Muscle of back (tissue), 11 donors: ENCODE measurements around the gene KSR1. TPM values are rescaled to one million over a fixed set of nuclear protein-coding genes. Genes with fewer than 3 reads are reported as not detected.

ENCODE experiments used
- DNase-seq, 3 donors: peaks; one replicate each; pipeline versions ENCODE4 v3.0.0 to v3.0.0-alpha.2; 2013
- polyA plus RNA-seq, 10 donors: library from polyadenylated mRNA; unstranded; fragments of 120-200 nt; gene quantifications; one replicate each; pipeline ENCODE4 v1.2.1, GENCODE V29; 2013; ENCODE audit not compliant: insufficient read length in 10 of 10

KSR1 gene
- polyA plus RNA-seq, 10 donors = 56.1 to 93.2 (median 75.6) TPM

DNA sequence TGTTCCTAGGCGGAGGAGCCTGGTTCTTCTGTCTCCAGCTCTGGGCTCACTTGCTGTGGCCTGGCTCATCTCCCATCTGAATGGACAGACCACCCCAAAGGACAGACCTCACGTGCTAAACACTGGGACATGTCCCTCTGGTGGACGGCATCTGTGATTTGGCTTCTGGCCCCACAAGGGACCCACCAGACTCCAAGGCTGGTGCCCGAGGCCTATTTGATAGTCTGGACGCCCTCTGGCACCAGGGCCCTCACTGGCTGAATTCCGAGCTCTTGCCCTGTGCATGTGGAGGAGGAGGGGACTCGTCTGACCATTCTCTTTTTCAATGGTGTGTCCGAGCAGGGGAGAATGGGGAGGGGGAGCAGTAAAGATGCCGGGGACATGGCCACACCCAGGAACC, 112.0 kb downstream of the KSR1 start:
- DNase-seq = no peak

DNA sequence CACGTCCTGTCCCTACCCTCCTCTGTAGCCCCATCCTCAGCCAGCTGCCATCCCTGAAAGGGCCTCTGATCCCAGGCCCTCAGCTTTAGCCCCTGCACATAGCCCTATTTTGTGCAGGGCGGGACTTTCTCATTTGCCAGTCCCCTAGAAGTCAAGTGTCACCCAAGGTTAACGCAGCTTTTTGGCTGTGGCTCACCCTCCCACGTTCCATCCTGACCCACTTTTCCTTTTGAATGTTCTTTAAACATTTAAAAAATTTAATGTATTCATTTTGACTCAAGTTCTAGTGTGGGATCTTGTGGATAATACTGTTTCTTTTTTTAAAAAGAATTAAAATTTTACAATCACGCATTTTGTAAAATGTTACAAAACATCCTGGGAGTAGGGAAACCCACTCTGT, 112.6 kb downstream of the KSR1 start:
- DNase-seq = no peak

DNA sequence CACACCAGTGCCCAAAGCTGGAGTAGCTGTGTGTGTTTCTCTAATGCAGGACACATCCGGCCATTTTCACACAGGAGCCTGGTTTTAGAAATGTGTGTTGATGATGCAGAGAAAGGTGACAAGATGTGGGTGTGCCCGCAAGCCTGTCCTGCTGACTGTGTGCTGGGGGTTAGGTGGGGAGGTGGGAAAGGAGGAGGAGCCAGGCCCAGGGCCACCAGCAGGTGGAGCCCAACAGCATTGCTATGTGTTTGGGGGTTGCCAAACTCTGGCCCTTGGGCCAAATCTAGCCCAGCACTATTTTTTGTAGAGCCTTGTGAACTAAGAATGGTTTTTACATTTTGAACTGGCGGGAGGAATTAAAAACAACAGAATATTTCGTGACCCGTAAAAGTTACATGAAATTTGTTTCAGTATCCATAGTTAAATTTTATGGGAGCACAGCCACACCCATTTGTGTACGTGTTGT, 113.0 kb downstream of the KSR1 start:
- no peak for DNase-seq

DNA sequence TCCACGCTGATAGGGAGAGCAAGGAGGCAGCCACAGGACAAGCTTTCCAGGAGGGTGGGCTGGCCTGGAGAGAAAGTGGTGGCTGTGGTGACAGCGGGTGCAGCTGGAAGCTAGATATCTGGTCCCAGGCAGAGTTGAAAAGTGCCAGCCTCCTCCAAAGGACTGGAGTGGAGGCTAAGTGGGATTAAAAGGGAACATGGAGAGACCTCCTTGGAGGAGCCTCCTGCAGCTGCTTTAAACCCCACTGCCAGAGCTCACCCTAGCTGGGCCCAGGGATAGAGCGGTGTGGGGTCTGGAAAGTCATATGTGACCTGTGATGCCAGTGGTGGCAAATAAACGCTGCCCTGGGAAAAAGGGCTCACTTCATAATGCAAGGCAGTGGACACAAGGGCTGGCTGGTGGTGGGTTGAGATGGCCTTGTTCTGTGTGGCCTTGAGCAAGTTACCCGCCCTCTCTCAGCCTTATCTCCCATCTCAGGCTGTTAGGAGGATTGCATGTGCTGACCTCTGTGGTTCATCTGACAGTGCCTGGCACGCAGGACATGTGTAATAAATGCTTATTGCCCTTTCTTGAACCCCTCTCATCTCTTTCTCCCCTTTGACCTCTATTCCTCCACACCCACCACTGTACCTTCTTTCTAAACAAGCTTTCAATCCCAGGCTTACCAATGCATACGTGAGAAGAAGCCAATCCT, 113.8 kb downstream of the KSR1 start:
- no peak for DNase-seq

DNA sequence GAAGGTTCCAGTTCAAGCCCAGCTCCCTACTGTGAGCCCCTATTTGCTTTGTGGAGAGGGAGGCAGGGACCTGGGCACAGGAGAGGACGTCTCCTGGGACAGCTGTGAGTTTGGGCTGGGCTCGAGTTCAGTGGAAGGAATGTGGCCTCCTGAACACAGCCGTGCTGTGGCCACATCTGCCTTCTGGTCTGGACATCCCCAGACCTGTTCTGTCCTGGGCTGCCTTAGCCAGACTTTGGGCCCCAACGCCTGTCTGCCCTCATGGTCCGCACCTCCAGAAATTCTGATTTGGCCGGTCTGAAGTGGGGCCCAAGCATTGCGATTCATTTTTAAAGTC, 114.3 kb downstream of the KSR1 start:
- DNase-seq = no peak

DNA sequence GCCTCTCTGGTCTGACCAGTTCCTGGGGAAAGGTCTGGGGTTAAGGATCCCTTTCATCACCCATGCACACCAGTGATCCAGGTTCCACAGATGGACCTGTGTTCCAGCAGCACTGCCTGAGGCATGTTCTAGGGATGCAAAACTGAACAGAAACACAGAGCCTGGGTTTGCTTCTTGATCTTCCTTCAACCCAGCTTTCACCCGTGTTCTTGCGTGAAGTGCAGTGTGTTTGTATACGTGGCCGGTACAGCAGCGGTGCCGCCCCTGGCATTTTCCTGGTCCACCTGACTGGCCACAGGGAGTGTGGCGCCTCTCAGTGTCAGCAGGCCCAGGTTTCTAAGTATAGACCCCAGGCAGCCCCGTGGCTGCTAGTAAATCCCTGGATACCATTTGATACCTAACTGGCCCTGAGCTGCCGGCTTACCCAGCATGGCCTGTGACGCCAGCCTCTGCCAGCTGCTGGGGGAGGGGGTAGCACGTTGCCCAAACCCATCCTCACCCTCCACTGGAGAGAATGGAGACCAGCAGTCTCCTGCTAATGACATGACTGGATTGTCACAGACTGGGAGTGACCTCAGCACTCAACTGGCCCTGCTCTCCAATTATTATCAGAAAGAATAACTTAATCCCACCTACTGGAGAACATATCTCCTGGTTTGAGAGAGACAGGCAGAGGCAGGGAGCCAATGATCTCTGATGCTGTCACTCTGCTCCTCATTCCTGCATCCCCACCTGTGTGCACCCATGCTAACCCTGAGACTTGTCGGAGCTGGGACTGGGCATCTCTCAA, 115.5 kb downstream of the KSR1 start:
- DNase-seq = no peak

DNA sequence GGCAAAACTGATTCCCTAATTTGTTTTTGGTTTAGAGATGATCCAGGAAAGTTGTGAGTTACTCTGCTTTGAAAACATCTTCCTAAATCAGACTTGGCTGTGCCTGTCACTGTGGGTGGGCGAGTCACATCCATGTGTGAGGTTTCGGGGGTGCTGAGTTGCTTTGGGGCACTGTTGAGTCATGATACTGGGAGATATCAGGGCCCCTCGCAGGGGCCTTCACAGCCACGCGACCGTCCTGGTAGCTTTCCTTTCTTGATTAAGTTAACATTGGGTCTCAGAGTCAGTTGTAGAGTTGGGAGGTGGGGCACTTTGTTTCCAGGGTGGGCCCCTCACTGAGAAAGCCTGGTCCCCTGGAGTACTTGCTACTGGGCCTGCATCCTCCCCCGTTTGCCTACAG, 116.4 kb downstream of the KSR1 start:
- no peak for DNase-seq

DNA sequence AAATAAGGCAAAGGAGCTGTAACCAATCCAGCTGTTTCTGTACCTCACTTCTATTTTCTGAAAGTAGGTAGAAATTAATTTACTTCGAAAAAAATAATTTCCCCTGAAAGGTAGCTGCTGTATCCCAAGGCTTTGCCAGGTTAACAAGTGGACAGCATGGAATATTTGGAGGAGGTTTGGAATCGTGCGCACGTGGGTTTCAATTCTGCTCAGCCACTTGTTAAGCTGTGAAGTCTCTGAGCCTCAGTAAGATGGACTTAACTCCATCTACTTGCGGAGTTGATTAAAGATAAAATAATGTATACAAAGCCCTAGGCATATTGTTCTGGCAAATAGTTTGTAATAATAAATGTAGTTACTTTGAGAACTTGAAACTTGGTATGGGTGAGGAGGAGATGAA, 117.3 kb downstream of the KSR1 start:
- no peak for DNase-seq

DNA sequence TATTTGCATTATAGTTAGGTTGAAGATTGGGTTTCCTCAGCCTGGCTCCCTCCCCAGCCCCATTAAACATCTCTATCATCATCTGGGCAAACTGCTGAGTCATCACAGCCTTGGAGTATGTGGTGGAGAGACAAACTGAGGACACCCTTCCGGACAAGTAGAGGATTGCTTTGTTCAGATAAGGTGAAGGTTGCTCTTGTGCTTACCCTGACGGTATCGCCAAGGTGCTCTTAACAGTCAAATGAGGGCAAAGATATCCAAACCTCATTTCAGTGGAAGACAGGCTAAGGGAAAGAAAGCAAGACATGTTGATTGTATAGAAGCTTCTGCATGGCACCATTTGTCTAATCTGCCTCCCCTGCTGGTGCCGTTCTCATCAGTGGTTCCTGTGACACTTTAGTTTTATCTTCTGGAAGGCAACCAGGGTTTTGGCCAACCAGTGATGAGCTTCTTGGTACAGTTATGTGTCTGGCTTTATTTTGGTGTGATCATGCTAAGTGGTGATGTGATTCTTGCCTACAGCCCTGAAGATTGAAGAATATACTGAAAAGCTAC, 117.8 kb downstream of the KSR1 start:
- no peak for DNase-seq

DNA sequence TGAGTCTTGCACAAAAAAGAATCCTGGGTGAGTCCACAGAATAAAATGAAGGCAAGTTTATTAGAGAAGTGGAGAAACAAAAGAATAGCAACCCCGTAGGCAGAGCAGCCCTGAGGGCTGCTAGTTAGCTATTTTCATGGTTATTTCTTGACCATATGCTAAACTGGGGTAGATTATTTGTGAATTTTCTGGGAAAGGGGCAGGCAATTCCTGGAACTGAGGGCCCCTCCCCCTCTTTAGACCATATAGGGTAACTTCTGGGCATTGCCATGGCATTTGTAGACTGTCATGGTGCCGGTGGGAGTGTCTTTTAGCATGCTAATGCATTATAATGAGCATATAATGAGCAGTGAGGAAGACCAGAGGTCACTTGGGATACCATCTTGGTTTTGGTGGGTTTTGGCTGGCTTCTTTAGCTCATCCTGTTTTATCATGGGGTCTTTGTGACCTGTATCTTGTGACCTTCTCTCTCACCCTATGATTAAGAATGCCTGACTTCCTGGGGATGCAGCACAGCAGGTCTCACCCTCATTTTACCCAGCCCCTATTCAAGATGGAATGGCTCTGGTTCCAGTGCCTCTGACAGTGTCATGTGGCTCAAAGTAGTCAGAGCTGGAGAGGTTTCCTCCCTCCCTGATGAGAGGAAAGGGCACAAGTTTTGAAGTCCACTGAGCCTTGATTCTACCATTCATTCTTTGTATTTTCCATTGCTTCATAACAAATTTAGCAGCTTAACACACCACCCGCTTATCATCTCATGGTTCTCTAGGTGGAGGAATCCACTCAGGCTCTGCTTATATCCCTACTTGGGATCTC, 119.1 kb downstream of the KSR1 start:
- DNase-seq = no peak

DNA sequence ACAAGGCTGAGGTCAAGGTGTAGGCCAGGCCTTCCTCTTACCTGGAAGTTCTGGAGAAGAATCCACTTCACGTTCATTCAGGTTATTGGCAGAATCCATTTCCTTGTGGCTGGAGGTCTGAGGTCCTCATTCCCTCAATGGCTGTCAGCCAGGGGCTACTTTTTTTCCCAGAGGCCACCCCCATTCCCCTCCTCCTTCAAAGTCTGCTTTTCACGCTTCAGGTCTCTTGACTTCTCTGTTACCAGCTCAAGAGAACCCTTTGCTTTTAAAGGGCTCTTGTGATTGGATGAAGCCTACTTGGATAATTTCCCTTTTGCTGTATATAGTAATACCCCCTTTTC, 119.6 kb downstream of the KSR1 start:
- DNase-seq = no peak

DNA sequence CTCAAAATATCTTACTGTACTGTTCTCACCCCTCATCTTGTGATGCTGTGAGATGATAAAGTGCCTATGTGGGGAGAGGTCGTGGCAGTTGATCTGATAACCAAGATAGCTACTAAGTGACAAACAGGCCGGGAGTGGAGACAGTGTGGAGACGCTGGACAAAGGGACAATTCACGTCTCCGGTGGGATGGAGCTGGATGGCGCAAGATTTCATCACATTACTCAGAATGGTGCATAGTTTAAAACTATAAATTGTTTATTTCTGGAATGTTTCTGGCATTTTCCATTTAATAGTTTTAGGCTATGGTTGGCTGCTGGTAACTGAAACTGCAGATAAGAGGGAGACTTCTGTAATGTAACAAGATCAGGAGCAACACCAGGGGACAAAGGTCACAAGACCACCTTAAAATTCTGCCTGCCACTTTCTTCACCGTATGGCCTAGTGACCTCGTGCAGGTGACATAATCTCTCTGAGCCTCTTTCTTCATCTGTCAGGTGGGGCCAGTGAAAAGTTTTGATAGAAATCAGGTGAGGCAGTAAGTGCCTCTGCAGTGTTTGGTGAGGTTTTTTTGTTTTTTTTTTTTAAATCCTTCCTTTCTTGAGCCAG, 120.3 kb downstream of the KSR1 start:
- no peak for DNase-seq

DNA sequence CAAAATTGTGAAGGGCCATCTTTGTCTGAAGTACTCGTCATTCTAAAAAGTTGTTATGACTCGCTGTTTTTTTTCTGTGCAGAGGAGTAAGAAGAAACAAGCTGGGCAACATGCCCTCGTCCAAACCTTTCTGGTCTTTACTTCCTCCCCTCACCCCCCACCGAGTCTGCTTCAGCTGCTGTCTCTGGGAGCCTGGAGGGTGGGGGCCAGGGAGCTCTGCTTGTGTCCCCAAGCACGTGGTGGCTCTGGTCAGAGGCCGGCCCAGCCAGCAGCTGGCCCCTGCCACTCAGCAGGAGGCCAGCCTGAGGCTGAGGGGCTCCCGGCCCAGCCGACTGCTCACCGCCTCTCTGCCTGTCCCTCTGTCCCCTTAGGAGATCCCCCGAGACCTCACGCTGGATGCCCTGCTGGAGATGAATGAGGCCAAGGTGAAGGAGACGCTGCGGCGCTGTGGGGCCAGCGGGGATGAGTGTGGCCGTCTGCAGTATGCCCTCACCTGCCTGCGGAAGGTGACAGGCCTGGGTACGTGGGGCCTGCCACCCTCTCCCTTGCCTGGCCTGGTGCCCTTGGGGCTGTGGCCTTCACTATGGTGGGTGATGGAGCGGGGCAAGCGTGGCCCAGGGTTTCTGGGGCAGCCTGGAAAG, 121.0 kb downstream of the KSR1 start:
- DNase-seq = peak; percentile 74 to 85 (median 82)

DNA sequence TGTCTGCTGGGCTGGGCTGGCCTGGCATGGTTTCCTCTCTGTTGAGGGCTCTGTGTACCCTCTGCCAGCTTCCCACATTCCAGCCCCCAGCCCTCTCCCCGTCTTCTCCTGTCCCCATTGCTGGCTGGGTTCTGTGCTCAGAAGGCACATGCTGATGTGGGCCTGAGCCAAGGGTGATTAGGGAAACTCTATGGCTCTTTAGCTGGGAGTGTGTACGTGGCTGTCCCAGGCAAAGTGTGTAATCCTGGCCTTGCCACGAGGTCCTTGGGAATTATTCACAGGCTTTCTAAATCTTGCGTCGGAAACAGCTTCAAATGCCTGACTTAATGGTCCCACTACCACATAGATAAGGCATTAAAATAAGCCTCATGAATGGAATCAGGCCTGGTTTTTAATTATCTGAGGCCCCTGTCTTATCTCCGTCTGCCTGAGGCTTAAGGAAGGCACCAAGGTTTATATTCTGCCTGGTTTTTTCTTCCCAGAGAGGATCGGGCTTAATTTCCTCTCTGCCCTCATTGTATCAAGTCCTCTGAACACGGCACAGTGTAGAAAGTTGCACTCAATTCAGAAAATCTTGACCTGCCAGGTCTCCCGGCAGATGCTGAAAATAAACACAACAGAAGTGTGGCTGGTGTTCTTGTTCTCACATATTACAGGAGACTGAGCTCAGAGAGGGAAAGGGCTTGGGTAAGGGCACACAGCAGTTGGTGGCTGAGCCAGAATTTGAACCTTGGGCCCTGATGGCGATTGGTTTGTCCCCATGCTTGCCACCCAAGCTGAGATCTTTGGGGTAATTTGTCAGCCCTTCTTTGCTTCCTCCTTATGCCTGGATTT, 121.9 kb downstream of the KSR1 start:
- DNase-seq = peak; percentile 67 to 76 (median 71)

DNA sequence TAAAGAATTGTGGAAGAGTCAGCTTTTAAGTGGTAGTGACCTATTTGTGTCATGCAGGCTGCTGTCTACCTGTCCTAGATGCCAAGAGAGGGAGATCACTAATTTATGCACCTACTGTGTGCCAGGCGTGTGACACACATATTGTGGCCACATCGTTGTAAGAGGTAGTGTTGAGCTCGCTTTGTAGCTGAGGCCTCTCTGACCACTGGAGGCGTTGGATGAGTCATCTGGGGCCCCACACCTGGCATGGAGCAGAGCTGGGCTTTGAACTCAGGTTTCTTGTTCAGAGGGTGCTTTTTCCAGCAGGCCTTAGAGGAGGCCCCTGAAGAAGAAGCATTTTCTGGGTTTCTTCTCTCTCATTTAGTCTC, 122.5 kb downstream of the KSR1 start:
- no peak for DNase-seq

DNA sequence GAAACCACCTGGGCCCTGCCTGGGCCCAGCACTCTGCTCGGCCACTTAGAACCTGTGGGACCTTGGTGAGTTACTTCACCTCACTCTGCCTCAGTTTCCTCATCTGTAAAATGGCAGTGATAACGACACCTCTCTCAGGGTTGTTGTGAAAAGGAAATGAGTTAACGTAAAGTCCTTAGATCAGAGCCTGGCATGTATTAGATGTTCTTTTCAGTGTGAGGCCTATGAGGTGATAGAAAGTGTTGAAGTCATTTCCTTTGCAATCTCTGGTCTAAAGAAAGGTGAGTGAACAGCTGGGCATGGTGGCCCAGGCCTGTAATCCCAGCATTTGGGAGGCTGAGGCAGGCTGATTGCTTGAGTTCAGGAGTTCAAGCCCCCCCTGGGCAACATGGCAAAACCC, 123.1 kb downstream of the KSR1 start:
- no peak for DNase-seq

DNA sequence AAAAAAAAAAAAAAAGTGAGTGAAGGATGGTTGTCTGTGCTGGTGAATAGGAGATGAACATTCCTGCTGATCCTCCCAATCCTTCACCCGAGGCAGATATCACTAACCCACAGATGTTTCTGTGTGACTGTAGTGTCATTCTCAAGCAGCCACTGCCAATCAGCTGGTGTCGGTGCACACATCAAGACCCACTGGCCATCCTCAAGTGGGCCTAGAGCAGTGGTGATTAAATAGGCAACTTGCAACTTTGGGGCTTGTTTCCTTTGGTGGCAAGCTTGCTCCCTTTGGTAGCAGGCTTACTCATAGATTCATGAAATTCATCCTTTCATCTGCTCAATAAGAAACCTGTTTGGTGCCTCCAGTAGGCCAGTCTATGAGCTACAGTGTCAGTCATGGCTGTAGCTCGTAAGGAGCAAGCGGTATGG, 123.7 kb downstream of the KSR1 start:
- DNase-seq = no peak

DNA sequence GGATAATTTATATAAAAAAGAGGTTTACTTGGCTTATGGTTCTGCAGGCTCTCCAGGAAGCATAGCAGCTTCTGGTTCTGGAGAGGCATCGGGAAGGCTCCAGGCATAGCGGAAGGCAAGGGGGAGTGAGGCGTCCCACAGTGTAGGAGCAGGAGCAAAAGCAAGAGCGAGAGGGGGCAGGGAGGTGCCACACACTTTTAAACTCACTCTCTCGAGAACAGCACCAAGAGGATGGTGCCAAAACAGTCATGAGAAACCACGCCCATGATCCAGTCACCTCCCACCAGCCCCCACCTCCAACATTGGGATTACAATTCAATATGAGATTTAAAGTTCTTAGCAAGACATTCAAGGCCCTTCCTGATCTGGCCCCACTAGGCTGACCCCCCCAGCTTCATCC, 124.8 kb downstream of the KSR1 start:
- DNase-seq = no peak

DNA sequence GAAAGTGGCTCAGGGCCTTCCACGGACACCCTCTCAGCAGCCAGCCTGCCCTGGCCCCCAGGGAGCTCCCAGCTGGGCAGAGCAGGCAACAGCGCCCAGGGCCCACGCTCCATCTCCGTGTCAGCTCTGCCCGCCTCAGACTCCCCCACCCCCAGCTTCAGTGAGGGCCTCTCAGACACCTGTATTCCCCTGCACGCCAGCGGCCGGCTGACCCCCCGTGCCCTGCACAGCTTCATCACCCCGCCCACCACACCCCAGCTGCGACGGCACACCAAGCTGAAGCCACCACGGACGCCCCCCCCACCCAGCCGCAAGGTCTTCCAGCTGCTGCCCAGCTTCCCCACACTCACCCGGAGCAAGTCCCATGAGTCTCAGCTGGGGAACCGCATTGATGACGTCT, 126.4 kb downstream of the KSR1 start:
- DNase-seq = no peak

DNA sequence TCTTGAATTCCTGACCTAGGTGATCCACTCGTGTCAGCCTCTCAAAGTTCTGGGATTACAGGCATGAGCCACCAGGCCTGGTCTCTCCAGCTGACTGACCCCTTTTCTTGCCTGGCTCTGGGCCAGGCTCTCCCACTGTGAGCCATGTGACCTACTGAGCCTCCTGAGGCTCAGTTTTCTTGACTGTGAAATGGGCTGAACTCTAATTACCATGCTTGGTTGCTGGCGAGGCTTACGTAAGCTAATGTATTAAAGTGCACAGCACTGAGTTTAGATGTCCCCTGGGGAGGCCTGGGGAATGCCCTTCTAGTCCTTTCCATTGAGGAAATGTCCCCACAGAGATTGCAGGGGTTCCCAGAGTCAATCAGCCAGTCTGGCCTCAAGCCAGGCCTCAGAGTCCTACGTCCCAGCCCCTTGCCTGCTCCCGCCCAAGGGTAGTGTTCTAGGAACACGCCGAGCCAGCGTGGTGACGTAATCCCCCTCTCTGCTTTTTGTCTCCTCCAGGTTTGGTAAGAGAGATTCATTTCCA, 129.0 kb downstream of the KSR1 start:
- no peak for DNase-seq
